Measurements from ENCODE around the gene COPE. TPM values are rescaled to one million over a fixed set of nuclear protein-coding genes. Genes with fewer than 3 reads are reported as not detected.

COPE gene
- total RNA-seq, 1 experiment from 2014 or later: 207 TPM

DNA sequence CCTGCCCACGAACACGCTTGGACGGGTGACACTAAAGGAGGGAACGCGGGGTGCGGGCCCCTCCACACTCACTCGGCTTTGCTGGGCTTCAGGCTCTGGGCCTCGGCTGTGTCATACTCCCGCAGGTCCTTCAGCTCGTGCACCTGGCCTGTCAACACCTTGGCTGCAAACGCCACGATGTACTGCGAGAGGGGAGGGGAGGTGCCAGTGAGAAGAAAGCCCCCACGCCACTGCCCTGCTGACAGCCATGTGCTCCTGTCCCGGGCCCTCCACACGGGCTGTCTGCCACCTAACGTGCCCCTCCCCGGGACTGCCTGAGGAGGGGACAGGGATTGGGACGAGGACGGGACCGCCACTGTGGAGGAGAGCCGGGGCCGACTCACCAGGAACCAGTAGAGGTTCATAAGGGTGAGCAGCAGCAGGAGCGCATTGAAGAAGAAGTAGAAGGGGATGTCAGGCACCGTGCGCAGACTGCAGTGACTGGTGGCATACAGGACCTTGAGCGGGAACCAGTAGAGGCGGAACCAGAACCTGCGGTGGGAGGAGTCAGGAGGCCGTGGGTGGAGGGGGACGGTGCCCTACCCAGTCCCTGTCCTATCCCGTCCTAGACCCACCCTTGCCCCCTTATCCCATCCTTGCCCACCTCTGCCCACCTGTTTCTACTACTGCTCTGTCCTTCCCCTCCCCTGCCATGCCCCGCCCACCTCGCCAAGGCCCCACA is 40.2 kb downstream of the COPE start:
- Mint-ChIP-seq H3K27ac (ENCODE audit: unreplicated experiment) (no peak overlapping the region), H3K4me1 (ENCODE audit: low read depth, unreplicated experiment) (no peaks in the 10 kb centered on the region), H3K9me3 (ENCODE audit: unreplicated experiment) (peaks cover 8% of the 10 kb centered on the region), H3K27me3 (ENCODE audit: insufficient read depth, unreplicated experiment) (no peaks in the 10 kb centered on the region), H3K4me3 (ENCODE audit: unreplicated experiment) (no peak overlapping the region), H3K36me3 (ENCODE audit: insufficient read depth, unreplicated experiment) (peaks cover 75% of the 10 kb centered on the region)
- peaks cover 9% of the 10 kb centered on the region; the same call in 1 of the 2 replicates for H3K36me3 ChIP-seq (ENCODE audit: control insufficient read depth, insufficient read depth, low read length)
- CTCF ChIA-PET: no interaction called here
- no peaks in the 10 kb centered on the region for H3K27me3 ChIP-seq (replicated peaks; ENCODE audit: control insufficient read depth, insufficient read depth, low read length)
- H3K4me3 ChIP-seq (ENCODE audit: low read depth, low read length): no peak overlapping the region
- no peaks in the 10 kb centered on the region for H3K4me1 ChIP-seq
- BruUV-seq (replicated peaks): no TSS peak
- no peak for DNase-seq
- TF ChIP-seq, protein P1, sequence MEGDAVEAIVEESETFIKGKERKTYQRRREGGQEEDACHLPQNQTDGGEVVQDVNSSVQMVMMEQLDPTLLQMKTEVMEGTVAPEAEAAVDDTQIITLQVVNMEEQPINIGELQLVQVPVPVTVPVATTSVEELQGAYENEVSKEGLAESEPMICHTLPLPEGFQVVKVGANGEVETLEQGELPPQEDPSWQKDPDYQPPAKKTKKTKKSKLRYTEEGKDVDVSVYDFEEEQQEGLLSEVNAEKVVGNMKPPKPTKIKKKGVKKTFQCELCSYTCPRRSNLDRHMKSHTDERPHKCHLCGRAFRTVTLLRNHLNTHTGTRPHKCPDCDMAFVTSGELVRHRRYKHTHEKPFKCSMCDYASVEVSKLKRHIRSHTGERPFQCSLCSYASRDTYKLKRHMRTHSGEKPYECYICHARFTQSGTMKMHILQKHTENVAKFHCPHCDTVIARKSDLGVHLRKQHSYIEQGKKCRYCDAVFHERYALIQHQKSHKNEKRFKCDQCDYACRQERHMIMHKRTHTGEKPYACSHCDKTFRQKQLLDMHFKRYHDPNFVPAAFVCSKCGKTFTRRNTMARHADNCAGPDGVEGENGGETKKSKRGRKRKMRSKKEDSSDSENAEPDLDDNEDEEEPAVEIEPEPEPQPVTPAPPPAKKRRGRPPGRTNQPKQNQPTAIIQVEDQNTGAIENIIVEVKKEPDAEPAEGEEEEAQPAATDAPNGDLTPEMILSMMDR (IDR thresholded peaks at IDR 0.05; ENCODE audit: insufficient read depth in 1 of 2, low read depth in 1 of 2, low read length in 1 of 2, severe bottlenecking in 1 of 2, unreplicated experiment in 1 of 2): no peak
- POLR2A ChIA-PET: no interaction called here
- H3K9me3 ChIP-seq: peaks cover 8% of the 10 kb centered on the region; the same call in 1 of the 2 replicates
- intact Hi-C loops (cut with micrococcal nuclease; ENCODE audit: unreplicated experiment): no loop called here

- Mint-ChIP-seq H3K4me3 (ENCODE audit: unreplicated experiment) (no peak overlapping the region), H3K36me3 (ENCODE audit: insufficient read depth, unreplicated experiment) (peaks cover 77% of the 10 kb centered on the region), H3K9me3 (ENCODE audit: unreplicated experiment) (peaks cover 9% of the 10 kb centered on the region), H3K27ac (ENCODE audit: unreplicated experiment) (no peak overlapping the region), H3K27me3 (ENCODE audit: insufficient read depth, unreplicated experiment) (no peaks in the 10 kb centered on the region), H3K4me1 (ENCODE audit: low read depth, unreplicated experiment) (peaks cover 1% of the 10 kb centered on the region)
- no peaks in the 10 kb centered on the region for H3K4me1 ChIP-seq
- H3K27me3 ChIP-seq (replicated peaks; ENCODE audit: control insufficient read depth, insufficient read depth, low read length): no peaks in the 10 kb centered on the region
- POLR2A ChIA-PET: no interaction called here
- H3K36me3 ChIP-seq (ENCODE audit: control insufficient read depth, insufficient read depth, low read length): peaks cover 11% of the 10 kb centered on the region; the same call in 1 of the 2 replicates
- TF ChIP-seq, protein P1 (IDR thresholded peaks at IDR 0.05; ENCODE audit: insufficient read depth in 1 of 2, low read depth in 1 of 2, low read length in 1 of 2, severe bottlenecking in 1 of 2, unreplicated experiment in 1 of 2): no peak
- no peak for DNase-seq
- H3K9me3 ChIP-seq: peaks cover 8% of the 10 kb centered on the region; the same call in 1 of the 2 replicates
- TSS peak; percentile 35 for BruUV-seq (replicated peaks)
- CTCF ChIA-PET: no interaction called here
- H3K4me3 ChIP-seq (ENCODE audit: low read depth, low read length): no peak overlapping the region
- intact Hi-C loops (cut with micrococcal nuclease; ENCODE audit: unreplicated experiment): no loop called here
Observed at GRCh38 chr19:18878058-18878797, 41.0 kb downstream of the COPE start.

- H3K9me3 Mint-ChIP-seq (ENCODE audit: unreplicated experiment): peaks cover 9% of the 10 kb centered on the region
- no peak overlapping the region for H3K4me3 ChIP-seq (ENCODE audit: low read depth, low read length)
- intact Hi-C loops (cut with micrococcal nuclease; ENCODE audit: unreplicated experiment): no loop called here
- peaks cover 6% of the 10 kb centered on the region for H3K4me1 Mint-ChIP-seq (ENCODE audit: low read depth, unreplicated experiment)
- no peak overlapping the region for H3K4me3 Mint-ChIP-seq (ENCODE audit: unreplicated experiment)
- TF ChIP-seq, protein P1 (IDR thresholded peaks at IDR 0.05; ENCODE audit: insufficient read depth in 1 of 2, low read depth in 1 of 2, low read length in 1 of 2, severe bottlenecking in 1 of 2, unreplicated experiment in 1 of 2): no peak
- H3K27ac Mint-ChIP-seq (ENCODE audit: unreplicated experiment): no peak overlapping the region
- peaks cover 11% of the 10 kb centered on the region; the same call in 1 of the 2 replicates for H3K36me3 ChIP-seq (ENCODE audit: control insufficient read depth, insufficient read depth, low read length)
- peaks cover 83% of the 10 kb centered on the region for H3K36me3 Mint-ChIP-seq (ENCODE audit: insufficient read depth, unreplicated experiment)
- H3K9me3 ChIP-seq: peaks cover 8% of the 10 kb centered on the region; the same call in 1 of the 2 replicates
- no peaks in the 10 kb centered on the region for H3K27me3 ChIP-seq (replicated peaks; ENCODE audit: control insufficient read depth, insufficient read depth, low read length)
- peaks cover 2% of the 10 kb centered on the region for H3K4me1 ChIP-seq
- no peaks in the 10 kb centered on the region for H3K27me3 Mint-ChIP-seq (ENCODE audit: insufficient read depth, unreplicated experiment)
- ChIA-PET CTCF (no interaction called here), POLR2A (no interaction called here)
- DNase-seq: no peak
- no TSS peak for BruUV-seq (replicated peaks)
Observed at GRCh38 chr19:18876865-18877264, 42.3 kb downstream of the COPE start.

Data from Caco-2 (cell line).